SK-N-SH (cell line): Measurements from ENCODE around the gene CD81. TPM values are rescaled to one million over a fixed set of nuclear protein-coding genes. Genes with fewer than 3 reads are reported as not detected.

Experiments used
- CTCF ChIA-PET: fragments of 300-600, 350-600 bp; formaldehyde crosslinking; extraction: SDS; loops from one replicate; lab custom pipeline; 2021; lab: Yijun Ruan, JAX
- POLR2A ChIA-PET: fragments of 350-600 bp; sonication (Branson Sonifier 250); formaldehyde crosslinking; extraction: SDS; loops from one replicate; lab custom pipeline; 2020; ENCODE audit warnings: antibody characterized with exemption, inconsistent platforms; lab: Yijun Ruan, JAX
- DNase-seq: peaks from one replicate; pipeline ENCODE4 v3.0.0; 2012
- H2AFZ ChIP-seq: fragments of 200-600 bp; sonication (generic); 2 replicates; pipeline ENCODE4 v1.8.1; 2016; ENCODE audit warnings: antibody characterized with exemption, mild to moderate bottlenecking, low read depth
- H3F3A ChIP-seq: fragments of 200-600 bp; sonication (generic); replicated peaks from 2 replicates; pipeline ENCODE3; 2016; ENCODE audit warnings: antibody characterized with exemption, mild to moderate bottlenecking; ENCODE audit not compliant: insufficient read depth
- H3K27ac ChIP-seq, 2 experiments: fragments of 200-500 bp in 1 of 2; fragments of 200-600 bp in 1 of 2; sonication (Bioruptor generic) in 1 of 2; sonication (generic), shearing (Covaris generic) in 1 of 2; 2 replicates each; pipeline versions ENCODE4 v1.5.1 to v1.6.1; 2014 to 2016; ENCODE audit warnings: low read depth in 2 of 2, inconsistent platforms in 1 of 2, low read length in 1 of 2, mild to moderate bottlenecking in 1 of 2, mixed read lengths in 1 of 2
- H3K27me3 ChIP-seq: fragments of 200-600 bp; sonication (generic), shearing (Covaris generic); 2 replicates; pipeline ENCODE4 v1.6.1; 2016; ENCODE audit warnings: mixed run types; ENCODE audit not compliant: insufficient read depth
- H3K36me3 ChIP-seq, 2 experiments: fragments of 200-500 bp in 1 of 2; fragments of 200-600 bp in 1 of 2; sonication (Bioruptor generic) in 1 of 2; sonication (generic) in 1 of 2; replicated peaks in 1 of 2; 2 replicates each; pipeline versions ENCODE3 to v1.5.1; 2014 to 2016; ENCODE audit warnings: low read length in 1 of 2, mild to moderate bottlenecking in 1 of 2; ENCODE audit not compliant: insufficient read depth in 2 of 2, control insufficient read depth in 1 of 2
- H3K4me1 ChIP-seq, 2 experiments: fragments of 200-500 bp in 1 of 2; fragments of 200-600 bp in 1 of 2; sonication (Bioruptor generic) in 1 of 2; sonication (generic), shearing (Covaris generic) in 1 of 2; 2 replicates each; pipeline versions ENCODE4 v1.5.1 to v1.6.1; 2014 to 2016; ENCODE audit warnings: low read depth in 1 of 2, low read length in 1 of 2, mixed run types in 1 of 2; ENCODE audit not compliant: insufficient read depth in 2 of 2, control insufficient read depth in 1 of 2
- H3K4me2 ChIP-seq: fragments of 200-600 bp; sonication (generic), shearing (Covaris generic); 2 replicates; pipeline ENCODE4 v1.6.1; 2017; ENCODE audit warnings: mixed run types
- H3K4me3 ChIP-seq, 2 experiments: fragments of 200-500 bp in 1 of 2; fragments of 200-600 bp in 1 of 2; sonication (Bioruptor generic) in 1 of 2; sonication (generic), shearing (Covaris generic) in 1 of 2; 2 replicates each; pipeline versions ENCODE4 v1.5.1 to v1.8.1; 2014 to 2016; ENCODE audit warnings: low read depth in 2 of 2, inconsistent platforms in 1 of 2, low read length in 1 of 2, mild to moderate bottlenecking in 1 of 2, mixed read lengths in 1 of 2, moderate library complexity in 1 of 2
- H3K79me2 ChIP-seq: fragments of 200-600 bp; sonication (generic); 2 replicates; pipeline ENCODE4 v1.8.1; 2017; ENCODE audit warnings: mild to moderate bottlenecking; ENCODE audit not compliant: insufficient read depth
- H3K9ac ChIP-seq: fragments of 200-600 bp; sonication (generic); 2 replicates; pipeline ENCODE4 v1.6.1; 2017; ENCODE audit warnings: mixed run types
- H3K9me2 ChIP-seq: fragments of 200-600 bp; sonication (generic); 2 replicates; pipeline ENCODE4 v1.6.1; 2017; ENCODE audit warnings: mixed run types
- H3K9me3 ChIP-seq: fragments of 200-600 bp; sonication (generic); 2 replicates; pipeline ENCODE4 v1.6.1; 2017; ENCODE audit warnings: mixed run types, mild to moderate bottlenecking, moderate library complexity
- H4K20me1 ChIP-seq: fragments of 200-600 bp; sonication (generic); 2 replicates; pipeline ENCODE4 v1.6.1; 2017; ENCODE audit warnings: mild to moderate bottlenecking, mixed run types; ENCODE audit not compliant: insufficient read depth
- ELF1 ChIP-seq: IDR thresholded peaks from 2 replicates; pipeline ENCODE4 v1.4.0; 2012
- EP300 ChIP-seq, 2 experiments: IDR thresholded peaks; 2 replicates each; pipeline versions ENCODE4 v1.4.0 to v1.6.1; 2012; ENCODE audit warnings: borderline replicate concordance in 1 of 2, low read depth in 1 of 2, low read length in 1 of 2
- FOXJ3 ChIP-seq: sonication (generic); formaldehyde crosslinking; IDR thresholded peaks from 2 replicates; pipeline ENCODE4 v1.5.1; 2020; ENCODE audit warnings: mild to moderate bottlenecking, missing genetic modification reagents
- GATA2 ChIP-seq: sonication (generic); formaldehyde crosslinking; IDR thresholded peaks from 2 replicates; pipeline ENCODE4 v1.5.0; 2020; ENCODE audit warnings: mild to moderate bottlenecking, missing genetic modification reagents
- JUND ChIP-seq: IDR thresholded peaks from 2 replicates; pipeline ENCODE4 v1.4.0; 2012
- SMC3 ChIP-seq: IDR thresholded peaks from 2 replicates; pipeline ENCODE4 v1.6.1; 2012; ENCODE audit warnings: low read depth, low read length, improper control_type of control experiment
- WGBS: methylation state at CpG from one replicate; pipeline ENCODE4 v1.1.6; 2017; ENCODE audit warnings: low lambda C conversion rate; 5-methylcytosine and 5-hydroxymethylcytosine counted together
- polyA plus RNA-seq, 3 experiments: library from polyadenylated mRNA; depleted of rRNA; stranded (reverse); fragments of >200 nt; gene quantifications; 2 replicates each; pipeline ENCODE4 v1.2.3, GENCODE V29; 2012
- TF ChIP-seq, protein P1 (sequence below): IDR thresholded peaks from 2 replicates; pipeline ENCODE4 v1.6.1; 2012; ENCODE audit warnings: mild to moderate bottlenecking, low read depth, low read length, moderate library complexity
- TF ChIP-seq, protein P2 (sequence below): IDR thresholded peaks from 2 replicates; pipeline ENCODE4; 2012
- TF ChIP-seq, protein P3 (sequence below): IDR thresholded peaks from 2 replicates; pipeline ENCODE4 v1.4.0; 2012; ENCODE audit warnings: low read depth

Gene CD81
- polyA plus RNA-seq, 1 of the 3 experiments (the other 2 are of a cell fraction) = 517 TPM

DNA sequence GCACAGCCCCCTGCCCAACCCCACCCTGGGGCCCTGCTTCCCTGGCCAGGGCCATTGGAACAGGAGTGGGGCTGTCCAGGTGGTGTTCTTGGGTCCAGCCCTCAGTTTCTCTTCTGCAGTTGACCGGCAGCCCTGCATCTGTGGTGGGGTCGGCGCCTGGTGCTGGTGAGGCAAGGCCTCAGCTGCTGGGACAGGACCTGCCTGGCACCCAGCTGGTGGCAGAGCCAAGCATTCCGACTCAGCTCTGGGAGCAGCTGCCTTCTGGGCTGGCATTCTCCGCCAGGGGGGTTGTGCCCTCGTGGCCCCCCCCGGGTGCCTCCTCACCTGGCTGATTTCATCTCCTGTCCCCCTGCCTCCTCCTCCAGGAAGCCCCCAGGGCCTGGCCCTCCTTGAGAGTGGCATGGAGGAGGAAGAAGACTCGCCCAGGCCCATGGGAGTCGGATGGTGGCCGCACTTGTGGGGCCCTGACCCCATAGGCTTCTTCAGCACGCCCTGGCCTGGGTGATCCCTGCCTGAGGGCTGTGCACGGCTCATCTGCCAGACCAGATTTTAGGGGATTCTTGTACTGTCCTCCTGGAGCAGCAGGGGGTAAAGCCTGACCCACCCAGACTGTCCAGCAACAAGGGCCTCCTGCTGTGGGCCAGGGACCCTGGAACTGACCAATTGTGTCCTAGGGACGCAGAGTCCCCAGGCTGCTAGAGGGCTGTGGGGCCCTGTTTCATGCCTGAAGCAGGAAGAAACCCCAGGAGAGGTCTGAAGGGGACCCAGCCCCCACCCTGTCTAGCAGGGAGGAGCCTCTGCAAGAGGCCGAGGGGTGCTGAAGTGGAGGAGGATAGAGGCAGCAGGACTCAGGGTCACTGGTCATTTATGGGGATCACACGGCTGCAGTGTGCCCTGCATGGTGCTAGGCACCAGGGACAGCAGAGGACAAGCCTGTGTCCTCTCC, 11.6 kb downstream of the CD81 start:
- Histone ChIP-seq H2AFZ (no peak overlapping the region), H3K9ac (no peak overlapping the region), H3K9me3 (no peaks in the 10 kb centered on the region), H3K4me2 (no peak overlapping the region), H3K27me3 (no peaks in the 10 kb centered on the region), H3K27ac (no peak overlapping the region; a peak in 1 of 4 replicates), H3K4me1 (peaks cover 9 to 32% of the 10 kb centered on the region in 2 experiments; a peak in 2 of 4 replicates), H4K20me1 (peaks cover 92% of the 10 kb centered on the region), H3K79me2 (peaks cover 68% of the 10 kb centered on the region), H3K36me3 (peaks cover 0 to 37% of the 10 kb centered on the region in 2 experiments), H3K4me3 (no peak overlapping the region), H3F3A (no peaks in the 10 kb centered on the region), H3K9me2 (no peaks in the 10 kb centered on the region)
- CTCF ChIA-PET = interaction anchor here (0.8 to 3.3 kb wide), 5 partner anchors 11 to 194 kb away, joined by 4 to 29 read pairs (median 8); partner anchors contain the start of gene TSSC4
- WGBS = 77% methylated on average over 6 of the region's 15 CpGs
- no peak for TF ChIP-seq SMC3
- no peak for TF ChIP-seq JUND
- no peak for TF ChIP-seq GATA2 (CRISPR knock-in tag)
- TF ChIP-seq FOXJ3 (CRISPR knock-in tag) = no peak
- TF ChIP-seq, protein P1, sequence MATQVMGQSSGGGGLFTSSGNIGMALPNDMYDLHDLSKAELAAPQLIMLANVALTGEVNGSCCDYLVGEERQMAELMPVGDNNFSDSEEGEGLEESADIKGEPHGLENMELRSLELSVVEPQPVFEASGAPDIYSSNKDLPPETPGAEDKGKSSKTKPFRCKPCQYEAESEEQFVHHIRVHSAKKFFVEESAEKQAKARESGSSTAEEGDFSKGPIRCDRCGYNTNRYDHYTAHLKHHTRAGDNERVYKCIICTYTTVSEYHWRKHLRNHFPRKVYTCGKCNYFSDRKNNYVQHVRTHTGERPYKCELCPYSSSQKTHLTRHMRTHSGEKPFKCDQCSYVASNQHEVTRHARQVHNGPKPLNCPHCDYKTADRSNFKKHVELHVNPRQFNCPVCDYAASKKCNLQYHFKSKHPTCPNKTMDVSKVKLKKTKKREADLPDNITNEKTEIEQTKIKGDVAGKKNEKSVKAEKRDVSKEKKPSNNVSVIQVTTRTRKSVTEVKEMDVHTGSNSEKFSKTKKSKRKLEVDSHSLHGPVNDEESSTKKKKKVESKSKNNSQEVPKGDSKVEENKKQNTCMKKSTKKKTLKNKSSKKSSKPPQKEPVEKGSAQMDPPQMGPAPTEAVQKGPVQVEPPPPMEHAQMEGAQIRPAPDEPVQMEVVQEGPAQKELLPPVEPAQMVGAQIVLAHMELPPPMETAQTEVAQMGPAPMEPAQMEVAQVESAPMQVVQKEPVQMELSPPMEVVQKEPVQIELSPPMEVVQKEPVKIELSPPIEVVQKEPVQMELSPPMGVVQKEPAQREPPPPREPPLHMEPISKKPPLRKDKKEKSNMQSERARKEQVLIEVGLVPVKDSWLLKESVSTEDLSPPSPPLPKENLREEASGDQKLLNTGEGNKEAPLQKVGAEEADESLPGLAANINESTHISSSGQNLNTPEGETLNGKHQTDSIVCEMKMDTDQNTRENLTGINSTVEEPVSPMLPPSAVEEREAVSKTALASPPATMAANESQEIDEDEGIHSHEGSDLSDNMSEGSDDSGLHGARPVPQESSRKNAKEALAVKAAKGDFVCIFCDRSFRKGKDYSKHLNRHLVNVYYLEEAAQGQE = no peak
- no peak for TF ChIP-seq EP300 (IDR thresholded peaks at IDR 0.05; ENCODE audit: borderline replicate concordance in 1 of 2, low read depth in 1 of 2, low read length in 1 of 2)
- TF ChIP-seq, protein P2, sequence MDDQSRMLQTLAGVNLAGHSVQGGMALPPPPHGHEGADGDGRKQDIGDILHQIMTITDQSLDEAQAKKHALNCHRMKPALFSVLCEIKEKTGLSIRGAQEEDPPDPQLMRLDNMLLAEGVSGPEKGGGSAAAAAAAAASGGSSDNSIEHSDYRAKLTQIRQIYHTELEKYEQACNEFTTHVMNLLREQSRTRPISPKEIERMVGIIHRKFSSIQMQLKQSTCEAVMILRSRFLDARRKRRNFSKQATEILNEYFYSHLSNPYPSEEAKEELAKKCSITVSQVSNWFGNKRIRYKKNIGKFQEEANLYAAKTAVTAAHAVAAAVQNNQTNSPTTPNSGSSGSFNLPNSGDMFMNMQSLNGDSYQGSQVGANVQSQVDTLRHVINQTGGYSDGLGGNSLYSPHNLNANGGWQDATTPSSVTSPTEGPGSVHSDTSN = no peak
- TF ChIP-seq, protein P3, sequence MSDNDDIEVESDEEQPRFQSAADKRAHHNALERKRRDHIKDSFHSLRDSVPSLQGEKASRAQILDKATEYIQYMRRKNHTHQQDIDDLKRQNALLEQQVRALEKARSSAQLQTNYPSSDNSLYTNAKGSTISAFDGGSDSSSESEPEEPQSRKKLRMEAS = no peak
- no peak for TF ChIP-seq ELF1
- DNase-seq = no peak
- POLR2A ChIA-PET = interaction anchor here (3.2 kb wide), 1 partner anchor 12 kb away, joined by 12 read pairs; the partner anchor contains the start of gene CD81
